ENCODE data around the gene ENDOU. TPM values are rescaled to one million over a fixed set of nuclear protein-coding genes. Genes with fewer than 3 reads are reported as not detected.

The ENDOU gene, protein sequence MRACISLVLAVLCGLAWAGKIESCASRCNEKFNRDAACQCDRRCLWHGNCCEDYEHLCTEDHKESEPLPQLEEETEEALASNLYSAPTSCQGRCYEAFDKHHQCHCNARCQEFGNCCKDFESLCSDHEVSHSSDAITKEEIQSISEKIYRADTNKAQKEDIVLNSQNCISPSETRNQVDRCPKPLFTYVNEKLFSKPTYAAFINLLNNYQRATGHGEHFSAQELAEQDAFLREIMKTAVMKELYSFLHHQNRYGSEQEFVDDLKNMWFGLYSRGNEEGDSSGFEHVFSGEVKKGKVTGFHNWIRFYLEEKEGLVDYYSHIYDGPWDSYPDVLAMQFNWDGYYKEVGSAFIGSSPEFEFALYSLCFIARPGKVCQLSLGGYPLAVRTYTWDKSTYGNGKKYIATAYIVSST
- total RNA-seq (0.24 and 0.53 TPM in 2 replicates), polyA plus RNA-seq (0.95 and 1.3 TPM in 2 replicates)

- peaks cover 13% of the 10 kb centered on the region for H3K4me1 ChIP-seq (ENCODE audit: low read depth)
- no peaks in the 10 kb centered on the region for H3K36me3 ChIP-seq
- TF ChIP-seq, protein P1, sequence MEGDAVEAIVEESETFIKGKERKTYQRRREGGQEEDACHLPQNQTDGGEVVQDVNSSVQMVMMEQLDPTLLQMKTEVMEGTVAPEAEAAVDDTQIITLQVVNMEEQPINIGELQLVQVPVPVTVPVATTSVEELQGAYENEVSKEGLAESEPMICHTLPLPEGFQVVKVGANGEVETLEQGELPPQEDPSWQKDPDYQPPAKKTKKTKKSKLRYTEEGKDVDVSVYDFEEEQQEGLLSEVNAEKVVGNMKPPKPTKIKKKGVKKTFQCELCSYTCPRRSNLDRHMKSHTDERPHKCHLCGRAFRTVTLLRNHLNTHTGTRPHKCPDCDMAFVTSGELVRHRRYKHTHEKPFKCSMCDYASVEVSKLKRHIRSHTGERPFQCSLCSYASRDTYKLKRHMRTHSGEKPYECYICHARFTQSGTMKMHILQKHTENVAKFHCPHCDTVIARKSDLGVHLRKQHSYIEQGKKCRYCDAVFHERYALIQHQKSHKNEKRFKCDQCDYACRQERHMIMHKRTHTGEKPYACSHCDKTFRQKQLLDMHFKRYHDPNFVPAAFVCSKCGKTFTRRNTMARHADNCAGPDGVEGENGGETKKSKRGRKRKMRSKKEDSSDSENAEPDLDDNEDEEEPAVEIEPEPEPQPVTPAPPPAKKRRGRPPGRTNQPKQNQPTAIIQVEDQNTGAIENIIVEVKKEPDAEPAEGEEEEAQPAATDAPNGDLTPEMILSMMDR (IDR thresholded peaks at IDR 0.05; ENCODE audit: low read depth, low read length), result no peak
- no peaks in the 10 kb centered on the region for H3K27me3 ChIP-seq
- H3K4me3 ChIP-seq, result no peak within 1 kb of the TSS
- H3K9me3 ChIP-seq (ENCODE audit: low read depth), result no peaks in the 10 kb centered on the region
- no peak for DNase-seq (ENCODE audit: low read depth in 1 of 2, low spot score in 1 of 2)
- H3K27ac ChIP-seq, result no peak within 1 kb of the TSS
These were observed at the start of gene ENDOU for GRCh38 chr12:47725091-47725772. Gene ENDOU, minus strand, starts transcription at chr12:47725490. Its CDS starts 77 bp downstream, at chr12:47725413.

DNA sequence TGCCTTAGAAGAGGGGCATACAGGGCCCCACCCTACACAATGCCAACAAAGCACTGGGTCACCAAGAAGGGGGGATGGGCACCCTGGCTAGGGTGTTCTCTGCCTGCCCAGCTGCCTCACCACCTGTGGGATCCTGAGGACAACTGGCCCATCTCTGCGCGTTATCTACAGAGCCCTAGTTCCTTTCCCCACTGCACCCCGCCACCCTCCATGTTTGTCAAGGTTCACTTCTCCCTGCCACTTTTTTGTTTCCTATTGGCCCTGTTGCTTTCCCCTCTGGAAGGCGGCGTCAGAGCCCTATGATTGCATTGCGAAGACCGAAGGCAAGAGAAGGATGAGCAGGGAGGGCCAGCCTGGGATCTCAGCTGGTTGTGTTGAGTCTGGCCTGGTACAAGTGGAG, 49.4 kb upstream of the ENDOU start:
- no peak for DNase-seq (ENCODE audit: low read depth in 1 of 2, low spot score in 1 of 2)
- Histone ChIP-seq H3K4me1 (ENCODE audit: low read depth) (no peaks in the 10 kb centered on the region), H3K9me3 (ENCODE audit: low read depth) (no peaks in the 10 kb centered on the region), H3K27ac (no peak overlapping the region), H3K27me3 (no peaks in the 10 kb centered on the region), H3K4me3 (no peak overlapping the region), H3K36me3 (no peaks in the 10 kb centered on the region)
- TF ChIP-seq, protein P1 (IDR thresholded peaks at IDR 0.05; ENCODE audit: low read depth, low read length), result no peak

GRCh38 chr12:47773858-47774580, 48.7 kb upstream of the ENDOU start:
- Histone ChIP-seq H3K4me1 (ENCODE audit: low read depth) (peaks cover under 1% of the 10 kb centered on the region), H3K27me3 (no peaks in the 10 kb centered on the region), H3K36me3 (no peaks in the 10 kb centered on the region), H3K4me3 (peak overlapping the region; percentile 98), H3K9me3 (ENCODE audit: low read depth) (no peaks in the 10 kb centered on the region), H3K27ac (no peak overlapping the region)
- TF ChIP-seq, protein P1 (IDR thresholded peaks at IDR 0.05; ENCODE audit: low read depth, low read length), result peak; percentile 0
- DNase-seq (ENCODE audit: low read depth in 1 of 2, low spot score in 1 of 2), result no peak

DNA sequence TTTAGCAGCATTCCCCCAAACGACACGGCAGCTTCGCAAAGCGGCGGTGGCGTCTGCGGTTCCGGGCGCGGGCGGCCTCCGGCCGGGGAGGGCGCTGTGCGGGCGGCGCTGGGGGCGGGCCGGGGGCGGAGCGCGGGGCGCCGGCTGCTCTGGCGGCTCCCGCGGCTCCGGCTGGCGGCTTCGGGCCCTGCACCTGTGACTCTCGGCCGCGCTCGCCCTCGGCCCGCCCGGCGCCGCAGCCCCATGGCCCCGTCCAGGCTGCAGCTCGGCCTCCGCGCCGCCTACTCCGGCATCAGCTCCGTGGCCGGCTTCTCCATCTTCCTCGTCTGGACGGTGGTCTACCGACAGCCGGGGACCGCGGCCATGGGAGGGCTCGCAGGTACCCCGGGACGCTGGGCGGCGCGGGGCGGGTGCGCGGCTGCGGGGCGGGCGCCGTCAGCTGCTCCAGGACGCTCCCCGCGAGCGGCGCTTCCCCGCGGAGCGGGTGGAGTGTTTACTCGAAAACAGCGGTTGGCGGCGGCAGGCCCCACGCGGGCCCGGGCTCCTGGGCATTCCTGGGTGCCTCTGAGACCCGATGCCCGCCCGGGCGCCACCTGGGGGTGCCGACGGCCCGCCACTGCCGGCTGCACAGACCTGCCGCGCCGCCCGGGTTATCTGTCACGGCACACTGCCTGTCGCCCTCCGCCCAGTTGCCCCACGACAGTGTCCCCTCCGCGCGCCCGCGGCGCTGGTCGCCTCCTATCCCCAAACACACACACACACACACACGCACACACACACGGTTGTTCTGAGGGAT, 48.0 kb upstream of the ENDOU start, which contains the start of gene SLC48A1:
SLC48A1 (plus strand) TSS at position 177 of the 796 bp plus-strand sequence; CDS start at position 244, 67 bp downstream.
- TF ChIP-seq, protein P1 (IDR thresholded peaks at IDR 0.05; ENCODE audit: low read depth, low read length), result peak; percentile 29
- Histone ChIP-seq H3K9me3 (ENCODE audit: low read depth) (no peaks in the 10 kb centered on the region), H3K4me1 (ENCODE audit: low read depth) (peaks cover 5% of the 10 kb centered on the region), H3K27ac (peak within 1 kb of the TSS; percentile 58), H3K36me3 (no peaks in the 10 kb centered on the region), H3K27me3 (no peaks in the 10 kb centered on the region), H3K4me3 (peak within 1 kb of the TSS; percentile 98)
- peak; percentile 62 to 89 for DNase-seq (ENCODE audit: low read depth in 1 of 2, low spot score in 1 of 2)

GRCh38 chr12:47772738-47773061, 47.4 kb upstream of the ENDOU start:
- H3K4me1 ChIP-seq (ENCODE audit: low read depth), result peaks cover 5% of the 10 kb centered on the region
- H3K36me3 ChIP-seq, result no peaks in the 10 kb centered on the region
- H3K27ac ChIP-seq, result no peak overlapping the region
- H3K9me3 ChIP-seq (ENCODE audit: low read depth), result no peaks in the 10 kb centered on the region
- no peak for DNase-seq (ENCODE audit: low read depth in 1 of 2, low spot score in 1 of 2)
- peak overlapping the region; percentile 98 for H3K4me3 ChIP-seq
- TF ChIP-seq, protein P1 (IDR thresholded peaks at IDR 0.05; ENCODE audit: low read depth, low read length), result no peak
- H3K27me3 ChIP-seq, result no peaks in the 10 kb centered on the region
